ENCODE data around the gene ADGRV1. TPM values are rescaled to one million over a fixed set of nuclear protein-coding genes. Genes with fewer than 3 reads are reported as not detected.

The ADGRV1 gene
- total RNA-seq, 1 donor: 0.18 TPM

DNA sequence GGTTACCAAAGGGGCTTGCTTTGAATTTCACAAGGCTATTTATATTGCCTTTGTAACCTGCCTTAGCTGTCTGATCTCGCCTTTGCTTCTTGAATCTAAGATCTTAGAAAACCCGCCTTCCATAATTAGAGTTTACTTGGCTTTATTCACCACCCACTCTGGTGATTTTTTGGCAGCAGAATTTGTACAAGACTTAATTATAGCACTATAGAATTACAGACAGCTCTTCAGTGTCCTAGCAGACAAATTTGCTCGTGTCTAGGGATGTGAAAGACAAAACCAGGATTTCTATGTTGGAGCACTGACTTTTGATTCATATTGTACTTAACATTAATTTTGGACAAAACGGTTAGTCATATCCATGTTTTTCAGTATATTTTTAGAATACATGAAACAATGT is 306.6 kb downstream of the ADGRV1 start:
- H3K4me3 ChIP-seq (ENCODE audit: low read depth, low read length): no peak overlapping the region
- TF ChIP-seq, protein P1, sequence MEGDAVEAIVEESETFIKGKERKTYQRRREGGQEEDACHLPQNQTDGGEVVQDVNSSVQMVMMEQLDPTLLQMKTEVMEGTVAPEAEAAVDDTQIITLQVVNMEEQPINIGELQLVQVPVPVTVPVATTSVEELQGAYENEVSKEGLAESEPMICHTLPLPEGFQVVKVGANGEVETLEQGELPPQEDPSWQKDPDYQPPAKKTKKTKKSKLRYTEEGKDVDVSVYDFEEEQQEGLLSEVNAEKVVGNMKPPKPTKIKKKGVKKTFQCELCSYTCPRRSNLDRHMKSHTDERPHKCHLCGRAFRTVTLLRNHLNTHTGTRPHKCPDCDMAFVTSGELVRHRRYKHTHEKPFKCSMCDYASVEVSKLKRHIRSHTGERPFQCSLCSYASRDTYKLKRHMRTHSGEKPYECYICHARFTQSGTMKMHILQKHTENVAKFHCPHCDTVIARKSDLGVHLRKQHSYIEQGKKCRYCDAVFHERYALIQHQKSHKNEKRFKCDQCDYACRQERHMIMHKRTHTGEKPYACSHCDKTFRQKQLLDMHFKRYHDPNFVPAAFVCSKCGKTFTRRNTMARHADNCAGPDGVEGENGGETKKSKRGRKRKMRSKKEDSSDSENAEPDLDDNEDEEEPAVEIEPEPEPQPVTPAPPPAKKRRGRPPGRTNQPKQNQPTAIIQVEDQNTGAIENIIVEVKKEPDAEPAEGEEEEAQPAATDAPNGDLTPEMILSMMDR (IDR thresholded peaks at IDR 0.05; ENCODE audit: insufficient read depth, low read length): no peak
- DNase-seq (ENCODE audit: low read depth): no peak

DNA sequence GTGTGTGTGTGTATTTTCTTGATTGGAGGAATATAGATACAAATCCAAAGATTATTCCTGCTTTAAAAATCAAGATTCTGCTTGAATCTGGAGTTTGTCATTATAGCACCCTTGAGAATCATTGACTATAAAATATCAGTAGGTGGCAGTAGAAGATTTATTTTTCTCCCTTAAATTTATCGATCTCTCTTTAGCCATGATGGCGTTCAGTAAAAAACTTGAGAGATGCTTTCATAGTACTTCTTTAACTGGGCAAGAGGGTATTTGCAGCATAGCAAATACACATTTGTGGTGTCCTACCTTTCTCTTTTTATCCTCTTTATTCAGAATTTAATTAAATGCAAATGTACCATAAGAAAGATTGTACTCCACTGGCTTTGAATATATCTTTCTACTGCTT is 307.7 kb downstream of the ADGRV1 start:
- DNase-seq (ENCODE audit: low read depth): peak; percentile 56
- no peak overlapping the region for H3K4me3 ChIP-seq (ENCODE audit: low read depth, low read length)
- TF ChIP-seq, protein P1 (IDR thresholded peaks at IDR 0.05; ENCODE audit: insufficient read depth, low read length): peak; percentile 52

DNA sequence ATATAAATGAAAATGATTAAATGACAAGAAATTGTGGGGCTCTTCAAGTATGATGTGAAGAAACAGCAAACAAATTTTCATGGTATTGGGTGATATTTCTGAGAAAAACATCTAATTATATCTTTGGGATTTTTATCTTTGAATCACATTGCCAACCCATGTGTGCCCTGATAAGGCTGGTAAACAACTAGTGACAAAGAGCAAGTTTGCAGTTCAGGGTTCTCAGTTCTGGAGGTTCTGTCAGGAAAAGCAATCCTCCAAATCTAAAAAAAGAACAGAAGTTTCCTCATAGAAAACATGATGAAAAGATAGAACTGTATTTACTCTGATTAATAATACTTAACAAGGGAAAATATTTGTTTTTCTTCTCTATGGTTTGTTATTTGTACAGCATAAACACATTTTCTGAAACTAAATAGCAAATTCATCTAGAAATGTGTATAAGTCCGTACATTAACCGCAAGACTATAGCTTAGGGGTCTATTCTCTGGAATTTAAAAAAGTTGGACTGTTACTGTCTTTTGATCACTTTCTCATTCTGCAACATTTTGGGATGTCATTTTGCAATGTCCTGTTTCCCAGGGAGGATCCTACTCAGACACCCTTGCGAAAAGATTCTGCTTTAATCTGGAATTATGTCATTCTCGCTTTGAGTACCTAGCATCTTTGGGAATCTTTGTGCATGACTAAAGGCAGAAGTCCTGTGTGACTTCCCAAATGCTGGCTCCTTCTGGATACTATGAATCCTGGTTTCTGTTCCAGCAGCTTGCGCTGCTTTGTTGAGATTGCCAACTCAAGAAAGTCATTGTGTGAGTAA is 308.5 kb downstream of the ADGRV1 start:
- peak; percentile 41 for DNase-seq (ENCODE audit: low read depth)
- H3K4me3 ChIP-seq (ENCODE audit: low read depth, low read length): no peak overlapping the region
- TF ChIP-seq, protein P1 (IDR thresholded peaks at IDR 0.05; ENCODE audit: insufficient read depth, low read length): no peak

DNA sequence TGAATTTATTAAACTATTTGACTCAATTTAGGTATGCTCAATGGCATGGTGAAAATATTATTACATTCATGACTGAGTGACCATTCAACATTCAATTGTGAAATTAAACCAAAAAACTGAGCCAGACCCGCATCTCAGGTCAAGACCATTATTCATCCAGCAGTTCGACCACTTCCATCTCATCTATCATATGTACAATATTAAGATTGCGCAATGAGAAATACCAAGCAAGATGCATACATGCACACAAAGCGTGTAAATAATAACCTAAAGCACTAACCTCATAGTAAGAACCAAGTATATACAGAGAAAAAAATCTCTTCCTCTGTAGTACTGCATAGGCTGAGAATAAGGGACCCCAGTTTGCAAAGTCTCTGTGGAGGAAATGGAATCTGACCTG is 310.2 kb downstream of the ADGRV1 start:
- no peak overlapping the region for H3K4me3 ChIP-seq (ENCODE audit: low read depth, low read length)
- TF ChIP-seq, protein P1 (IDR thresholded peaks at IDR 0.05; ENCODE audit: insufficient read depth, low read length): no peak
- DNase-seq (ENCODE audit: low read depth): no peak

DNA sequence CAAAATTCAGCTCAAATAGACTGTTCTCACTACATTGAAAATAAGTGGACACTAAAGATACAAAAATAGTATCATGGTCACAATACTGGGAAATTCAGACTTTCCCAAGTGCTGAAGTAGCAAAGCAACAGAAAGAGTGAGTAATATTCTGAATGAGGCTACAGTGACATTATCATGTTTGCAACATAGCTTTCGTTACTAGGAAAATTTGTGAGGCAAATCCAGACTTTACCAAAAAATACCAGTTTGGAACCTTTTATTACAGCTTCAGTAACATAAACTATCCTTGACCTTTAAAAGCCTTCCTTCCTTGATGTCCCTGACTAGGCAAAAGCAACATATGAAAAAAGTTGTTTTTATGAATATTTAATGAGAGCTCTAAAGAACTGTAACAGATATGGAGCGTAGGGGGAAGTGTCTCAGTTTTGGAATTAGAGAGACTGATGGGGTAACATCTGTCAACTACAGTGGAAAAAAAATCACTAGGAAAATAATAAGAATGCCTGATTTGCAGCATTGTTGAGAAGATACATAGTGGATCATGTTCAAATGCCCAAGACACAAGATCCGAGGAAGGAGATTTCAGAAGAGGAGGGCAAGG is 312.9 kb downstream of the ADGRV1 start:
- DNase-seq (ENCODE audit: low read depth): no peak
- TF ChIP-seq, protein P1 (IDR thresholded peaks at IDR 0.05; ENCODE audit: insufficient read depth, low read length): no peak

DNA sequence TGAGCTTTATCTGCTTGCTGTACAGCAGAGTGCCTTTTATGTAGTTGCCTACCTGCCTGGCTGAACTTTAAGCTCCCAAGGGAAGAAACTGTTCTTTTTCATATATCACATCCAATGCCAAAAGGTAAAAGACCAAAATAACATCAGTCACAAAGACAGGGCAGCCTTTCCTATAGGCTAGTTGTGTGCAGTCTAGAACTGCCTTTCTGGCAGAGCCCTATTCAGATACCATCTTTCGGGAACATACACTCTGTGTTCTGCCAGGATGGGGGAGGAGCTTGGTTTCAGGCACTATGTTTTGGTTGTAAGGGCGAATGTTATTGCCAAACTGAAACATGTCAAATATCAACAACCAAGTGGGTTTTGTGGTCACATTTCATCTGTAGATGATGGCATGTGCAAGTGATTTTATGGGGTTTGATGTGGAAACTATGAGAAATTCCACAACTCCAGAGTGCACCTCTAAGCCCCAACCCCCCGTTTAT is 314.5 kb downstream of the ADGRV1 start:
- no peak overlapping the region for H3K4me3 ChIP-seq (ENCODE audit: low read depth, low read length)
- TF ChIP-seq, protein P1 (IDR thresholded peaks at IDR 0.05; ENCODE audit: insufficient read depth, low read length): no peak
- DNase-seq (ENCODE audit: low read depth): no peak

More for the DNA sequence above, 312.9 kb downstream of the ADGRV1 start:
- no peak overlapping the region for H3K4me3 ChIP-seq (ENCODE audit: low read depth, low read length)
